Inflammatory macrophage treated with lipopolysaccharide for 1 hour (primary cell): ENCODE results near the gene SLC35F1.
"Not testable (repeated sequence)": the region's sequence is repeated elsewhere in the genome, so short reads cannot be mapped to it uniquely, and the experiment has no call there.

Experiments used
- DNase-seq, 2 donors: peaks; one replicate each; pipeline ENCODE4 v3.0.0-alpha.2; 2020 to 2022

SLC35F1 gene

DNA sequence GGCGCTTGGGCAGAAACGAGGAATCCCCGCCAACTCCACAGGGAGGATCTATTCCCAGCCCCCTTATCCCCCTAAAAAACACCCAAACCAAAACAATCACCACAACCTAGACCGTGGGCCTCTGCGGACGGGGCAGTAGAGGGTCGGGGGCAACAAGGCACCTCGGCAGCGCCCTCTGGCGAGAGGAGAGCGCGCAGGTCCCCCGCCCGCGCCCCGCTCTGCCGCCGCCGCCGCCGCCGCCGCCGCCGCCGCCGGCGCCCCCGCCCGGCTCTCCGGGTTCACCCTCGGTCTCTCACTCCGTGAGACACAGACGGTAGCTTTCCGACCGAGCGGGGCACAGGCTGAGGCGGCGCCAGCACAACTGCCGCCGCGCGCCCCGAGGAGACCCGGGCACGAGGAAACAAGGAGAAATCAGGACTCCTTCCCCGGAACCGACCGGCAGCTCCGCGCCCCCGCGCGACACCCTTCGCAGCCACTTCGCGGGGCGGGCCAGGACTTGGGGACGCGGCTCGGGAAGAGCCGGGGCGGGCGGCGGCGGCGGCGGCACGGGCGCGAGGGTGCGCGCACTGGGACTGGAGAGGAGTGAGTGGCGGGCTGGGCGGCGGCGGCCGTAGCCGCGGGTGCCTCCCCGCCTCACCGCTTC lies at the start of gene SLC35F1:
TSS of gene SLC35F1 (plus strand) at position 307 of the 643 bp plus-strand sequence.
- DNase-seq = no peak

DNA sequence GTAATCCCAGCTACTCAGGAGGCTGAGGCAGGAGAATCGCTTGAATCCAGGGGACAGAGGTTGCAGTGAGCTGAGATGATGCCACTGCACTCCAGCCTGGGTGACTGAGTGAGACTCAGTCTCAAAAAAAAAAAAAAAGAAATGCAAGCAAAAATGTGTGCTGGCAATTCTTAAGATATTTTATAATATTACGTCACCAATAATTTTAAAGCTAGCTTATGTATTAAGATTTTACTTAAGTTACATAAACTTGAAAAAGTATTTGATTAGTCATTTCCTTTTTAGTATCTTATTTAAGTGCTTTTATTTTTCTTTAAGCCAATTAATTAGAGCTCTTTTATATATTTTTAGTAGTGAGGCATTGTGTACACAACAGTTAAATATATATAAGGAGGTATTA lies 48.5 kb upstream of the SLC35F1 start:
- not testable (repeated sequence) for DNase-seq

DNA sequence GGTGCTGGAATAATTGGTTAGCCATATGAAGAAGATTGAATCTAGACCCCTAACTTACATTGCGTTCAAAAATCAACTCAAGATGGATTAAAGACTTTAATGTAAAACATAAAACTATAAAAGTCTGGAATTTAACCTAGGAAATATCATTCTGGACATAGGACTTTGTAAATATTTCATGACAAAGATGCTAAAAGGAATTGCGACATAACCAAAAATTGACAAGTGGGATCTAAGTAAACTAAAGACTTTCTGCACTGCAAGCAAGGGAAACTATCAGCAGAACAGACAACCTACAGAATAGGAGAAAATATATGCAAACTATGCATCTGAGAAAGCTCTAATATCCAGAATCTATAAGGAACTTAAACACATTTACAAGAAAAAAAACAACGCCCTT lies 45.5 kb upstream of the SLC35F1 start:
- DNase-seq = no peak

DNA sequence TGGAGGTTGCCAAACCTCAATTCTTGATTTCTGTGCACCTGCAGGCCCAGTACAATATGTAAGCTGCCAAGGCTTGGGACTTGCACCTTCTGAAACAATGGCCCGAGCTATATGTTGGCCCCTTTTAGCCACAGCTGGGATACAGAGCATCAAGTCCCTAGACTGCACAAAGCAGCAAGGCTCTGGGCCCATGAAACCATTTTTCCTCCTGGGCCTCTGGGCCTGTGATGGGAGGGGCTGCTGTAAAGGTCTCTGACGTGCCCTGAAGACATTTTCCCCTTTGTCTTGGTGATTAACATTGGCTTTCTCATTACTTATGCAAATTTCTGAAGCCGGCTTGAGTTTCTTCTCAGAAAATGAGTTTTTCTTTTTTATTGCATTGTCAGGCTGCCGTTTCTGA lies 40.5 kb upstream of the SLC35F1 start:
- no peak for DNase-seq

DNA sequence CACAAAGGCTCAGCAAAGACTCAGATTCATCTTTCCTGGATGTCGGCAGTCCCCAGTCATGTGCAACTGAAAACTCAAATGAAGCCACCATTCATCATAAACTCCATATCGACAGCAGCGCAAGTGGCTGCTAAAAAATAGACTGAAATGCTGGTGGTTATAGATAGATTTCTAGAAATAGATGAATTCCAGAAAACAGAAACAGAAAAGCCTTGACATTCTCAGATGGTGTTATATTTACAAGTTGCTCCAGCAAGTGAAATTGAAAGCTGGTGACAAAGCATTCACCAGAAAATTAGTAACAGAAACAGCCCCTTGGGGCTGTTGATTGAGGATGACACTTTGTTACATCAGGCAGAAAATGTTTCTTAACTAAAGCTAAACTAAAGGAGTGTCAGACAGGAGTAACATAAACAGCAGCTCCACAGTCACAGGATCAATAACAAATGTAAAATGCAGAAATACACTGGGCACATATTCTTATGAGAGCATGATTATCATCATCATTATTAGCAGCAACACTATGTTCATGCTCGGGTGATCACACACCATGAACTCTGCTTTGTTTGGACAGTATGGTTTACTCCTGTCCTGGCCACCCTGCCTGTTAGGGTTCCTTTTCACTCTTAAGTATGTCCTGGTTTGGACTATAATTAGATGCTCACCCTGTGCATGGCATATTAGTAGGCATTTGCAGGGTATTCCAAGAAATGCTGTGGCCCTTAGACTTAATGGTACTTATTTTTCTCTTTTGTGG lies 36.4 kb upstream of the SLC35F1 start:
- no peak for DNase-seq

DNA sequence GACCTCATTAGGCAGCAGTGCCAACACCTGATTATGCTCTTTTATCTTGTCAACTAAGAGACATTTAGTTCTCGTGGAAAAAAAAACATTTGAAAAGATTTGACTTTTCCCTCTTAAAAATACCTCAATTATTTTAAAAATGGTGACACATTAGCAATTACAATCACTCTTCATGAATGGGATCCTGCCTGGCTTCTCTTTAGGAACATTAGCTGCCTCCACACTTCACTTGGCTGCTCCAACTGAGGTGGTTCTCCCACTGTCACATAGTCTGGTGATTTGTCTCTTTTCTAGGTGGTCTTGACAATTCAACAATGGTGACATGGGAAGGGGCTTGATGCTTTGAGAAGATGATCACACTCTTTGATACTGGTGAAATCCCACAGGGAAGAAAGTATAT lies 26.2 kb upstream of the SLC35F1 start:
- no peak for DNase-seq

DNA sequence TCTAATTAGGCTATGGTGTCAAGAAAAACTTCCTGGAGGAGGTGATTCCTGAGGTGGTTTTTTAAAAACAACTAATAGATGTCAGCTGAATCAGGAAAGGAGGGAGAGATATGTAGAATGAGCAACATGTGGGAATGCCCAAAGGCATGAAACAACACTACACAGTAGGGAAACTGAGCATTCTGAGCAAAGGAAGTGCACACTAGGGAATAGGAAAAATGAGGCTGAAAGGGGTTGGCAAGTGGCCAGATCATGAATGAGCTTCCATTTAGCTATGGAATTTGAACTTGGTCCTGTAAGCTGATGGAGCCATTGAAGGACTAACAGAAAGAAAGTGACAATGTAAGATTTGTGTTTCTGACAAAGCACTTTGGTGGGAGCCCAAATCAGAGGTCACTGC lies 16.9 kb upstream of the SLC35F1 start:
- DNase-seq = no peak

DNA sequence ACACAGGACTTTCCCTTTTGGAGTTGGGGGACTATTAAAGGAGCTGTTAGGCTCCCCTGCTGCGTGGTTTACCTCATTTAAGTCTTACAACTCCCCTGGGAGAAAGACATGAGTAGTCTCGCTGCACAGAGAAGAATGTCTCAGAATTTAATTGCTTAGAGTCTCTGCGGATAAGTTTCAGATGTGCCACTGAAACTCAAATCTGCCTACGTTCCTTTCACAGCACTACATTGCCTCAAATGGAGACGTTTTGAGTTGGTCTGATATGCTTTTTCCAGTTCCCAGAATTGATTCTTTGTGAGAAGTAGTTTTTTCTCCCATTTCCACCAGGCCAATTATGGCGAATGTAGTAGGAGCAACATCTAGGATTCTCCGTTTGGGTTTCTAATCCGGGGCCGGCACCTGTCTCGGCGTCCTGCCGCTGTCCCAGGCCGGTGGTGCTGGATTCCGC lies 532 bp upstream of the SLC35F1 start:
- DNase-seq = no peak

DNA sequence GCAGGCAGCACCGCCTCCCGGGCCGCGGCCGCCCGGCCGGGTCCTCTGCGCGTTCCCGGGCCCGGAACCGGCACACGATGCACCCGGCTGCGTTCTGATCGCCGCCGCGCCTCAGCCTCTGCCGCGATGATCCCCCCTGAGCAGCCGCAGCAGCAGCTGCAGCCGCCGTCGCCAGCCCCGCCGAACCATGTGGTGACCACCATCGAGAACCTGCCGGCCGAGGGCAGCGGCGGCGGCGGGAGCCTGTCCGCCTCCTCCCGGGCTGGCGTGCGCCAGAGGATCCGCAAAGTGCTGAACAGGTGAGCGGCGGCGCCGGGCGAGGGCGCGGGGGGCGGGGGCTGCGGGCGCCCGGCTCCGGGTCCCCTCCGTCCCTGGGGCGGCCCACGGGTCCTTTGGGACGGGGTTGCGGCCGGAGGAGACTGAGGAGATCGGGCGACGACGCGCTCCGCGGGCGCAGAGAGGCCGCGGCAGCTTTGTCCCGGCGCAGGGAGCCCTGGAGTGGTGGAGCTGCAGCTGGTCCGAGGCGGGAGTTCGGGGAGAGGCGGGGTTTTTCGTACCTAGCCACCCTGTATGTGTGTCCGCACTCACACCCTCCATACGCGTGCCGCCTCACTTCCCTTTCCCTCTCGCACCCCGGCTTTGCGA lies 659 bp downstream of the SLC35F1 start:
- no peak for DNase-seq

DNA sequence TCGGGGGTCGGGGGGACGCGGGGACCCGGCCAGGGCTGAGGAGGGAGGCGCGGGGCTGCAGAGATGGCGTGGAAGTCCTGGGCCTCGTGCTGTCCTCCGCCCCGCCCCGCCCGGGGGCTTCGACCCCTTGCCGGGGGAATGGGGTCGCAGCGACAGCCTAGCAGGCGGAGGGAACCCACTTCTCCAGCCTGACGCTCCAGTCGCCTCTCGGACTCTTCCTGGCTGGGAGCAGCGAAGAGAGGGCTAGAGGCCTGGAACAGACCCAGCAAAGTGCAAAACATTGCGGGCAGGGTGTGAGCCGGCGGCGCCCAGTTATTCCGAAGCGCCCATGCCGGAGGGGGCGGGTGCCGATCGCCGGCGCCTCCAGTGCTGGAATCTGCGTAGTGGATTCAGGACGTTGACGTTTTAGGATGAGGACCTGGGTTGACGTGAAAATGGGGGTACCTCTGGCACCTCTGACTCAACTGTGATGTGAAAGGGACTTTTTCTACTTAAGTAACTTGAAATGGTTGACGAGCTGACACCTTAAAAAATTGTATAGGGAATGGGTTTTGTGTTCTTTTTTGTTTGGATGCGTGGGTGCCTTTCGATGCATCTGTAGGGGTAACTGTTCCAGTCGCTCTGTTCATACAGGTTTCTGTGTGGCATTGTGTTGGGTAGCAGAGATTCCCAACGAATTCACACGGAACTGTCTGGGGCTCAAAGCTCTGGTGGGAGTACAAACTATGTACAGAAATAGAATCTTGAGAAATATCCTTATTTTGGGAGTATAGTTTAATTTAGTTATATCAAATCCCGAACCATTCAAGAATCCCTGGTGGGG lies 1.4 kb downstream of the SLC35F1 start:
- DNase-seq = no peak

DNA sequence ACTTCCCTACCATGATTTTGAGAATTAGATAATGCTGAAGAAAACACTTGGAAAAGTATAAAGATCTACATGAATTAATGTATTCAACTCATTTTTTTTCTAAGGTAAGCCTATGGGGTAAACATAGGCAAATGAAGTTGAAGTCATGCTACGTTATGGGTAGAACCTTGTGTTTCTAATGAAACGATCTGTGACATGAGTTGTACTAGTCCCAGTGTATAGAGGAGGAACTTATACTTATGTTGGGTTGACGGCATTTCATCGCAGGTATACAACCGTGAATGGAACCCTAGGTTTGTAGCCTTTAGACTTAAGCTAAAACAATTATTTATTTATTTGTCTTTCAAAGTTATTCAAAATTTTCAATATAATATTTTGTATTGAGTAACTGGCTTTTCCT lies 2.6 kb downstream of the SLC35F1 start:
- no peak for DNase-seq

DNA sequence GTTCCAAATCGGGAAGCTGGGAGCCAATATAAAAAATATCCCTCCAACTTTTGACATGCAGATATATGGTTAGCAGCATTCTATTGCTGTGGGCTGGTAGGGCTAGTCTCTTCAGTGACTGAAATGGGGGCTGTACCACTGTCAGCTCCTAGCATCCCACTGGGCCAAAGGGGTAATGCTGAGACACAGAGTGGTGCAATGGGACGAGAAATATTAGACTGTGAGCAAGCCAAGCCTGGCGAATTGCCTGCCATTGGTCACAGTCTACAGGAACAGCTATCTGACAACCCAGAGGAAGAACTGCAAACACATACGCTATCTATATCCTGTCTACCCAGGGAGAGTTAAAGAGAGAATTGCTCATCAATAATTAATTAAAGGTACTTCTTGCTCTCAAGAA lies 3.5 kb downstream of the SLC35F1 start:
- no peak for DNase-seq

DNA sequence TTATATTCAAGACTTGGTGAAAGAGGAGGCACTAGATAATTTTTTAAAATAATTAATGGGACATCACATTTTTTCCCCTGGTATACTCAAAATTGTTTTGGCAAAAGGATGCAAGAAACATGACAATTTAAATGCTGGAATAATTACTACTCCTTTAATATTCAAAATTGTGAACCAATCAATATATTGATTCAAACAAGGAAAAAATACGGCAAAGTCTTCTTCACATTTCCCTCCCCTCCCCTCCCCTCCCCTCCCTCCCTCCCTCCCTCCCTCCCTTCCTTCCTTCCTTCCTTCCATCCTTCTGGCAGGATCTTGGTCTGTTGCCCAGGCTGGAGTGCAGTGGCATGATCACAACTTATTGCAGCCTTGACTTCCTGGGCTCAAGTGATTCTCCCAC lies 4.1 kb downstream of the SLC35F1 start:
- no peak for DNase-seq

DNA sequence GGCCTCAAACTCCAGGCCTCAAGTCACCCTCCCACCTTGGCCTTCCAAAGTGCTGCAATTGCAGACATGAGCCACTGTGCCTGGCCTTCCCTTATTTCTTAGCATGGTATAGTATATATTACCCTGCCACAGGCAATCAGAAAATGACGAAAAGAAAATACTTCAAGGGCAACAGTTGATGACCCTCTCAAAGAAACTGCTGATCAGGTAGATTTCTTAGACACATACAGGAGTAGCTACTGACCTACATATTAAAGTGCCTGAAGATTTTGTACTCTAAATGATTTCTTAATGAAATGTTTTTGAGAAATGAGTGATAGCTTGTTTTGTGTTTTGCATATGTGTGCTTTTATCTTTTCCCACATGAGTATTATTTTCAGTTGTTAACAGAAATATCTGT lies 4.6 kb downstream of the SLC35F1 start:
- DNase-seq = no peak

DNA sequence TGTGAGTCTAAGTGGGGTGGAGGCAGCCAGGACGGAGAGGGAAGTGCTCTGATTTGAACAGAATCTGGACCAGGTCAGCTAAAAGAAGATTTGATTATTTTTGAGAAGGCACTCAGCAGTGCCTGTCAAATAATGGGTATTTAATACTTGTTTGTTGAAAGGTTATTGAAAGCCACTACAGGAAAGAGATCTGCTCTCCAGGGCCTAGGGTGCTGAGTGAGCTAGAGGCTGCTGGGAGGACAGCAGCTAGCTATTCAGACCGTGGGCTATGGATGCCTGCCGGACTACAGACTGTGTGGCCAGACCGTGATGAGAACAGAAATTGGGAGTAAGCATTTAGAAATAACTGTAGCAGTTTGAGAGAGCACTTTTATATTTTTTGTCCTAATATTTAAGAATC lies 8.8 kb downstream of the SLC35F1 start:
- DNase-seq = no peak

DNA sequence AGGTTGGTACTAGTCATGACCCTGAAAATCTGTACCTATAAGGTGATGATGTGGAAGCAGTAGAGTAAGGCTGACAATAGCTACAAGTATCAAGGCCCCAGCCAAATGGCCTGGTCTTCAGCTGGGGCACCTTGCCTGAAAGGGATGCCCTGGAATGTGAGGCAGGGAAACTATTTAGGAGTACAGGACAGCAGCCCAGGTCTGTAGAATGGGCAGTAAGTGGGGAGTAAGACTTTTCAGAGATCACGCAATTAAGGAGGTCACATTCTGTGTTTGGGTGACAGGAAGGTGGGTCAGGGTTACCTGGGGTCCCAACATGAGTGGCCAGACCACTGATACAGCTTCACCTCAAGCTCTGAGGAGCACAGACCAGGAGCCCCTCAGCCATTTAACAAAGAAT lies 9.4 kb downstream of the SLC35F1 start:
- no peak for DNase-seq

DNA sequence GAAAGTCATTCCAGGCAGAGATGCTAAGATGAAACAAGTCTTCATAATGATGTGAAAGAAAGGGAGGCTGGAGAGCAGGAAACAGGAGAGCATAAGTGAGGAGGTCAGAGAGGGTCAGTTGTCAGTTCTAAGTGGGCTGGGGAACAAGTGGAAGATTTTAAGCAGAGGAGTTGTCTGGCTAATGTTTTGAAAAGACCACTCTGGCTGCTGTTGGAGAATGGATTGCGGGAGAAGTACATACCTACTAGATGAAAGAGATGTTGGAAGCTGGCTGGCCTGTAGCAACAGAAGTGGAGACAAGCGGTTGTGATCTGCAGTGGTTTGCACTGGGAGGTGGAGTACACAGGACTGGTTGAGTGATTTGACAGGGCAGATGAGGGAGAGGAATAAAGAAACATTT lies 10.1 kb downstream of the SLC35F1 start:
- DNase-seq = no peak

DNA sequence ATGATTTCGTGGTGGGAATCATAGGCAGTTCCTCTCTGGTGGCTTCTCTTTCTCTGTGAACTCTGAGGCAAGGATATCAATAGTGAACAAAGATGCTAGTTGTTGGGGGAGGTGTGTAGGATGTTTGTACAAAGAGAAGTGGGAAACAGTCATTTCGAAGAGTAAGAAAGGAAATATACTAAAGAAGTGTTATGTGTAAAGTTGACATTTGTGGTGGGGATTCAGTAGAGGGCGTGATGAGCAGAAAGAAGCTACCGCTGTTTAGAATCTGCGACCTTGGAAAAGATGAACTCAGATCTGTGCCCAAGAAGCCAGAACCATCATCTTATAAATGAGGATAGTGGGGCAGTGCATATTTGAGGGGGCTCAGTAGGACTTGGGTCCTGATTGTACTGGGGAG lies 11.4 kb downstream of the SLC35F1 start:
- DNase-seq = no peak

DNA sequence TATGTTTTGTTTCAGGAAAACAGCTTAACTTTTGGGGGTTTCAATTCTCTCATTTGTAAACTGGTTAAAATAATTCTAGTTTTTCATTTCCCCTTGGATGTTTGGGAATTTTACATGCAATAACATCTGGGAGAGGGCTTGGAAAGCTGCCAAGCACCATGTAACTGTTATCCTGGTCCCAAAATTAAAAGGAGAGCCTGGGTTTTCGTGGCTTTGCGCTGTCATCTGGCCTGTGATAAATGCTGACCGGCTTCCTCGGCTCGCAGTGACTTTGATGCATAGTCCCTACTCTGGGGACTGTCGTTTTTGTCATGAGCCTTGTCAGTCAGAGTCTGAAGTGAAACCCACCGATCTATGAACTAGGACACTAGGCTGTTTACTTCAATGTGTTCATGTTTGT lies 12.2 kb downstream of the SLC35F1 start:
- no peak for DNase-seq

DNA sequence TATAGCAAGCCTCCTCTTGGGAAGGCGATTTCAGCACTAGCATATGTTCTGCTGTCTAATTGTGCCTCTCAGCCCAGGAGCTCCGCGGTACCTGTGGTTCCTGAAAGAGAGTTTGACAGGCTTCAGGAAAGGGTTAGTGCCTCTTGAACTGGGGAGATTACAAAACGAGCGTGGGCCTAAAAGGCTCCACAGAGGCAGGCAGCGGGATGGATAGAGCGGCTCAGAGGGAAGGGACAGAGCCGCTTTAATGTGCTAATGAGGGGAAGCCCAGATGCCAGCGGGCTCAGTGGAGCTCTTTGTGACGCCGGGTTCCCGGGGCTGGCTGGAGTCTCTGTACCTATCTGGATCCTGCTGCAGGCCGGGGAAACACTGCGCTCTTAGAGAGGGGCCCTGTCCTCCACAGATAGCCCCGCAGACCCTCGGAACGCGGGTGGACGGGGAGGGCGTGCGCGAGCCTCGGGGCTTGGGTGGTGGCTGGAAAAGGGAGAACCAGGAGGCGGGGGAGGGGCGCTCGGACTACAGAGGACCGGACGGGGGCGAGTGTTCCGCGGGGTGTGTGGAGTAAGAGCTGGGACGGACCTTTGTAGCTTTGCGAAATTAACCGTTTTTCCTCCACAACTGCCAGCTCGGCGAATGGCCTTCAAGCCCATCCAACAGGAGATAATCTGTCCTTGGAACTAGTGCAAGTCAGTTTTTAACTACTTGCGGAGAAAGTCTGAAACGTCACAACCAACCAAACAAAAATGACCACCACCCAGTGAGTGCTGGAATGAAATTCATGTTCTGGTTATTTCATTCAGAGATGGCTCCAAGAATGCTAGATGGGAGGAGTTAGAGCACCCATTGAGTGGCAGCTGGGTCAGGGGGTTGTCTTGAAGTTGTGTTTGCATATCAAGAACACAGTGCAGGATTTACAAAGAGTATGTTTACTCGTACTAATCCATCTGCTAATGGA lies 13.0 kb downstream of the SLC35F1 start:
- DNase-seq = no peak

DNA sequence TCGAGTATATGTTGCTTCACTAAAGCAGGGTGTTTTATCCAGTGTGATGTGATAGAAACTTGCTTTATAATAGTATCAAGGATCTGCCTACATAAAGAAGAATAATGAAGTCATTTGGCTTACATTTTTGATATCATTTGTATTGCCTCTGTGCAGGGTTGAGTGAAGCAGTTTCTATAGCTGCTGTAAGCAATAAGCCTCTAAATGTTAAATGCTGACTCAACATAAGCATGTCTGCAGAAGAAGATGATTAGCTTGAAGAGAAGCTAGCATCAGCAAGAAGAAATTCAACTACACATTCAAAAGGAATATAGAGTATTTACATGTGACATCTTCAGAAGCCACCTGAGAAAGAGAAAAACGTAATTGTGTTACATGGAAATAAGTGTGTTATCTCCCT lies 17.6 kb downstream of the SLC35F1 start:
- DNase-seq = no peak

DNA sequence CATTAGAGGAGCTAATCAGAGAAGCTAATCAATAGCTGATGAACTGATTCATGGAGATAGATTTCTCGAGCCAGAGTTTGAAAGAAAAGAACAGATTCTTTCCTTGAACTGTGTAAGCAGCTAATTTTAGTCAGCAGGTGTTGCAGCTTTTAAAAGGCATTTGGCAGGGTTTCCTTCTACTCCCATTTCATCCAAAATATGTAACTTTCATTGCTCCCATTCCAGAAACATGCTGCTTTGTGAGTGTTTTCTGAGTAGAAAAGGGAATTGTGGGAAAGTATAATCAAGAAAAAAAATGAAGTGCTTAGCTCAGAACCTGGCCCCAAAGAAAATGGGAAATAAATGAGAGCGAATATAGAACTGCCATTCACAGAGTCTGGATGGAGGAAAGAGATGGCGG lies 20.8 kb downstream of the SLC35F1 start:
- no peak for DNase-seq
